Erythroblast (primary cell): ENCODE results near the gene OSBP2.

Experiments used
- GATA1 ChIP-seq: IDR thresholded peaks from 2 replicates; pipeline ENCODE4 v1.6.1; 2011; ENCODE audit warnings: low read depth, mild to moderate bottlenecking, control low read depth, low read length, moderate library complexity
- POLR2A ChIP-seq: IDR thresholded peaks from 2 replicates; pipeline ENCODE4 v1.6.1; 2011; ENCODE audit warnings: mild to moderate bottlenecking, low read length

DNA sequence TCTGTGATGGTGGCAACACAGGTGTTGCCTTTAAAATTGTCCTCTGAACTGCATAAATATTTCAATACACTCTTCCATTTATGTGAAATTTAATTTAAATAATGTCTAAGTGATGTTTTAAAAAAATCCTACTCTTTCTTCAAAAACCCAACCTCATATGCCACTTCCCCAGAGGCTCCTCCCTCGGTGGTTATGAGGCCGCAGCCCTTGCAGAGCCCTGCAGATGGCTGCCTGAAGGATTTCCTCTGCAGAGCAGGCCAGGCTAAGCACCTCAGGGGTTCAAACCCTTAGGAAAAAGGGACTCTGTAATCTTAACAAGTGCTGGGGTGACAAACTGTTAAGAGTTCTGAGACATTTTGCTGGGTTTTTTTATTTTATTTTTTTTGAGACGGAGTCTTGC lies 248.7 kb downstream of the OSBP2 start:
- TF ChIP-seq POLR2A: no peak
- no peak for TF ChIP-seq GATA1
